HG02938 (cell line): Measurements from ENCODE around the gene LINC01488.

Experiments used
- ATAC-seq: cut with Tn5 transposase; IDR thresholded peaks from one replicate; pipeline ENCODE4 v1.9.1; 2021; ENCODE audit warnings: mild to moderate bottlenecking, moderate library complexity; ENCODE audit not compliant: unreplicated experiment

Gene LINC01488

GRCh38 chr11:69504127-69504526 lies 22.7 kb downstream of the LINC01488 start:
- no peak for ATAC-seq

GRCh38 chr11:69504576-69505335 lies 23.3 kb downstream of the LINC01488 start:
- no peak for ATAC-seq

GRCh38 chr11:69508974-69509373 lies 27.5 kb downstream of the LINC01488 start:
- ATAC-seq: no peak

GRCh38 chr11:69509381-69509780 lies 27.9 kb downstream of the LINC01488 start:
- no peak for ATAC-seq

GRCh38 chr11:69509846-69510390 lies 28.5 kb downstream of the LINC01488 start:
- ATAC-seq: no peak

- no peak for ATAC-seq
Measured at GRCh38 chr11:69510471-69511357, 29.3 kb downstream of the LINC01488 start.

- no peak for ATAC-seq
Measured at GRCh38 chr11:69511358-69512055, 30.0 kb downstream of the LINC01488 start.

- ATAC-seq: no peak
Measured at GRCh38 chr11:69512136-69512535, 30.7 kb downstream of the LINC01488 start.

- no peak for ATAC-seq
Measured at GRCh38 chr11:69512790-69513189, 31.3 kb downstream of the LINC01488 start.

- ATAC-seq: no peak
Measured at GRCh38 chr11:69513196-69513595, 31.7 kb downstream of the LINC01488 start.

- no peak for ATAC-seq
Measured at GRCh38 chr11:69513663-69514224, 32.3 kb downstream of the LINC01488 start.

GRCh38 chr11:69514771-69515170 lies 33.3 kb downstream of the LINC01488 start:
- ATAC-seq: no peak

- no peak for ATAC-seq
Measured at GRCh38 chr11:69515271-69516245, 34.1 kb downstream of the LINC01488 start.

GRCh38 chr11:69516526-69516925 lies 35.1 kb downstream of the LINC01488 start:
- no peak for ATAC-seq

GRCh38 chr11:69518081-69518950 lies 36.9 kb downstream of the LINC01488 start:
- no peak for ATAC-seq

- ATAC-seq: no peak
Measured at GRCh38 chr11:69520186-69520916, 38.9 kb downstream of the LINC01488 start.

- ATAC-seq: no peak
Measured at GRCh38 chr11:69521457-69521856, 40.0 kb downstream of the LINC01488 start.

- ATAC-seq: no peak
Measured at GRCh38 chr11:69523453-69523852, 42.0 kb downstream of the LINC01488 start.
